ENCODE results near the gene HRH2.

Gene HRH2

GRCh38 chr5:175692235-175692995 lies 34.5 kb downstream of the HRH2 start:
- DNase-seq (ENCODE audit: low read depth, low spot score) = no peak

GRCh38 chr5:175692996-175693710 lies 35.3 kb downstream of the HRH2 start:
- DNase-seq (ENCODE audit: low read depth, low spot score) = no peak

GRCh38 chr5:175693741-175694140 lies 35.9 kb downstream of the HRH2 start:
- no peak for DNase-seq (ENCODE audit: low read depth, low spot score)

- DNase-seq (ENCODE audit: low read depth, low spot score) = no peak
Observed at GRCh38 chr5:175694371-175695160, 36.7 kb downstream of the HRH2 start.

GRCh38 chr5:175695161-175696126 lies 37.6 kb downstream of the HRH2 start:
- DNase-seq (ENCODE audit: low read depth, low spot score) = no peak

GRCh38 chr5:175696139-175696854 lies 38.4 kb downstream of the HRH2 start:
- DNase-seq (ENCODE audit: low read depth, low spot score) = no peak

- DNase-seq (ENCODE audit: low read depth, low spot score) = no peak
Observed at GRCh38 chr5:175696855-175697198, 39.0 kb downstream of the HRH2 start.

GRCh38 chr5:175697846-175698245 lies 40.0 kb downstream of the HRH2 start:
- DNase-seq (ENCODE audit: low read depth, low spot score) = no peak

- DNase-seq (ENCODE audit: low read depth, low spot score) = no peak
Observed at GRCh38 chr5:175698401-175699115, 40.7 kb downstream of the HRH2 start.

GRCh38 chr5:175700991-175701390 lies 43.1 kb downstream of the HRH2 start:
- no peak for DNase-seq (ENCODE audit: low read depth, low spot score)

GRCh38 chr5:175701797-175702196 lies 43.9 kb downstream of the HRH2 start:
- no peak for DNase-seq (ENCODE audit: low read depth, low spot score)

GRCh38 chr5:175706499-175706898 lies 48.6 kb downstream of the HRH2 start:
- no peak for DNase-seq (ENCODE audit: low read depth, low spot score)

- no peak for DNase-seq (ENCODE audit: low read depth, low spot score)
Observed at GRCh38 chr5:175707751-175708375, 50.0 kb downstream of the HRH2 start.

GRCh38 chr5:175709276-175709781 lies 51.5 kb downstream of the HRH2 start:
- no peak for DNase-seq (ENCODE audit: low read depth, low spot score)

- no peak for DNase-seq (ENCODE audit: low read depth, low spot score)
Observed at GRCh38 chr5:175710326-175710725, 52.5 kb downstream of the HRH2 start.

GRCh38 chr5:175711031-175711430 lies 53.2 kb downstream of the HRH2 start:
- no peak for DNase-seq (ENCODE audit: low read depth, low spot score)

GRCh38 chr5:175711472-175712312 lies 53.8 kb downstream of the HRH2 start:
- no peak for DNase-seq (ENCODE audit: low read depth, low spot score)

- no peak for DNase-seq (ENCODE audit: low read depth, low spot score)
Observed at GRCh38 chr5:175712313-175712680, 54.4 kb downstream of the HRH2 start.
